K562 (cell line): ENCODE measurements around the gene LSS. TPM values are rescaled to one million over a fixed set of nuclear protein-coding genes. Genes with fewer than 3 reads are reported as not detected.

Experiments used
- BRCA1 ChIP-seq, 2 experiments: fragments of 450-650 bp in 1 of 2; sonication (generic) in 1 of 2; formaldehyde crosslinking in 1 of 2; IDR thresholded peaks; 2 replicates each; pipeline versions ENCODE4 v1.5.0 to v1.6.1; 2017 to 2020; ENCODE audit warnings: mild to moderate bottlenecking in 1 of 2, missing genetic modification reagents in 1 of 2
- BRD9 ChIP-seq: fragments of 450-650 bp; IDR thresholded peaks from 2 replicates; pipeline ENCODE4 v1.6.1; 2018; ENCODE audit warnings: low read depth; ENCODE audit not compliant: partially characterized antibody
- CEBPB ChIP-seq: fragments of 450-650 bp; IDR thresholded peaks from 2 replicates; pipeline ENCODE4 v1.6.1; 2016; ENCODE audit warnings: missing genetic modification characterization, missing compliant biosample characterization
- HOXB6 ChIP-seq: fragments of 250-450 bp; sonication (Bioruptor Pico); IDR thresholded peaks from 2 replicates; pipeline ENCODE4 v1.5.1; 2022; ENCODE audit warnings: mild to moderate bottlenecking, borderline replicate concordance
- KAT7 ChIP-seq: sonication (generic); formaldehyde crosslinking; IDR thresholded peaks from 2 replicates; pipeline ENCODE4 v1.8.0; 2022; ENCODE audit warnings: missing genetic modification reagents, mild to moderate bottlenecking, borderline replicate concordance
- KLF6 ChIP-seq: fragments of 250-450 bp; sonication (Bioruptor Pico); IDR thresholded peaks from 2 replicates; pipeline ENCODE4 v1.4.0; 2020; ENCODE audit warnings: mild to moderate bottlenecking, moderate library complexity, borderline replicate concordance
- LEF1 ChIP-seq: fragments of 450-650 bp; IDR thresholded peaks from 2 replicates; pipeline ENCODE4 v1.6.1; 2016; ENCODE audit warnings: mild to moderate bottlenecking
- MCM7 ChIP-seq, 2 experiments: fragments of 450-650 bp; IDR thresholded peaks; 2 replicates each; pipeline ENCODE4 v1.6.1; 2016 to 2018
- PHB ChIP-seq: fragments of 250-450 bp; sonication (Bioruptor Pico); IDR thresholded peaks from 2 replicates; pipeline ENCODE4 v1.5.0; 2021
- PYGO2 ChIP-seq: fragments of 450-650 bp; IDR thresholded peaks from 2 replicates; pipeline ENCODE4 v1.6.1; 2016; ENCODE audit warnings: mild to moderate bottlenecking, missing genetic modification characterization, moderate library complexity, missing compliant biosample characterization
- ZBTB17 ChIP-seq: fragments of 450-650 bp; formaldehyde crosslinking; IDR thresholded peaks from 2 replicates; pipeline ENCODE4 v1.4.0; 2020; ENCODE audit warnings: mild to moderate bottlenecking
- ZC3H8 ChIP-seq: fragments of 450-650 bp; IDR thresholded peaks from 2 replicates; pipeline ENCODE4 v1.6.1; 2017
- ZKSCAN3 ChIP-seq: fragments of 250-450 bp; sonication (Bioruptor Pico); IDR thresholded peaks from 2 replicates; pipeline ENCODE4 v1.4.0; 2020
- polyA plus RNA-seq, 8 experiments: library from polyadenylated mRNA; depleted of rRNA in 4 of 8; stranded (reverse) in 5 of 8; unstranded in 3 of 8; fragments of >200 nt; fragmentation: Nextera tagmentation in 2 of 8; fragmentation: Illumina TruSeq in 1 of 8; extraction: Ambion mirVana in 2 of 8; extraction: Trizol in 1 of 8; gene quantifications; 2 replicates each; pipeline versions ENCODE4 v1.2.1 to v1.2.3, GENCODE V29; 2011 to 2014; ENCODE audit warnings: inconsistent platforms in 1 of 8, missing spikeins in 1 of 8
- total RNA-seq, 7 experiments: library from RNA; depleted of rRNA in 6 of 7; stranded (reverse); fragments of >200 nt in 6 of 7; fragmentation: Illumina TruSeq in 2 of 7; extraction: Trizol in 2 of 7; gene quantifications; 2 replicates each; pipeline versions ENCODE4 v1.2.1 to v1.2.3, GENCODE V29; 2011 to 2021; ENCODE audit warnings: low replicate concordance in 1 of 7

LSS gene
- total and polyA plus RNA-seq, 9 of the 15 experiments (the other 6 are each of a cell fraction or from before 2014, with no cell fraction given), result 2.2 to 89.5 (median 37.4) TPM

- no peak for TF ChIP-seq HOXB6
- no peak for TF ChIP-seq ZC3H8
- no peak for TF ChIP-seq PHB (CRISPR knock-in tag)
- no peak for TF ChIP-seq ZBTB17 (CRISPR knock-in tag)
- TF ChIP-seq BRCA1 (IDR thresholded peaks at IDR 0.05), result no peak
- no peak for TF ChIP-seq BRCA1 (CRISPR knock-in tag; IDR thresholded peaks at IDR 0.05)
- 0 out of 2 replicates have a peak, but pooled peaks have one; percentile 28 for TF ChIP-seq KAT7 (CRISPR knock-in tag)
- peak; percentile 94 for TF ChIP-seq CEBPB (tag)
- no peak for TF ChIP-seq LEF1
- TF ChIP-seq KLF6 (CRISPR knock-in tag), result no peak
- no peak for TF ChIP-seq PYGO2
- TF ChIP-seq BRD9, result peak; percentile 31
- TF ChIP-seq MCM7 (IDR thresholded peaks at IDR 0.05), result no peak
- no peak for TF ChIP-seq ZKSCAN3 (CRISPR knock-in tag)
- TF ChIP-seq, all 486 proteins: peak for 92
These were observed 43.7 kb downstream of the LSS start (continued) for GRCh38 chr21:46184625-46185555.
